GM12878 (cell line): ENCODE measurements around the gene VASH2. TPM values are rescaled to one million over a fixed set of nuclear protein-coding genes. Genes with fewer than 3 reads are reported as not detected.

Source experiments
- ATAC-seq: fragments of 200-7000 bp; cut with Tn5 transposase; 3 replicates; pipeline ENCODE4 v1.9.1; 2020; ENCODE audit warnings: mild to moderate bottlenecking, moderate library complexity
- BruUV-seq: library from RNA; stranded (reverse); fragments of 400-500 nt; replicated peaks from 2 replicates; lab custom pipeline; 2021; lab: Mats Ljungman, UMichigan
- CTCF ChIA-PET: fragments of 300-600 bp; sonication (Branson Sonifier 250); formaldehyde crosslinking; extraction: SDS; loops from one replicate; lab custom pipeline; 2021; ENCODE audit warnings: inconsistent platforms; lab: Yijun Ruan, JAX
- POLR2A ChIA-PET: fragments of 350-600 bp; formaldehyde crosslinking; extraction: SDS; loops from one replicate; lab custom pipeline; 2021; ENCODE audit warnings: inconsistent platforms; lab: Charles Lee
- RAD21 ChIA-PET: fragments of 300-600 bp; sonication (Branson Sonifier 250); formaldehyde crosslinking; loops from one replicate; lab custom pipeline; 2023; ENCODE audit warnings: antibody characterized with exemption; ENCODE audit not compliant: unreplicated experiment; lab: Charles Lee
- SMC1A ChIA-PET: fragments of 300-600 bp; sonication (Branson Sonifier 250); formaldehyde crosslinking; loops from one replicate; lab custom pipeline; 2023; ENCODE audit not compliant: unreplicated experiment, uncharacterized antibody; lab: Charles Lee
- DNase-seq: peaks from one replicate; pipeline ENCODE4 v3.0.0-alpha.2; 2011; ENCODE audit warnings: low read depth, low spot score
- FAIRE-seq: peaks from 3 replicates; lab custom pipeline; 2011; peaks lifted over from hg19 to GRCh38; lab: Jason Lieb, UNC
- H2AFZ ChIP-seq: 2 replicates; pipeline ENCODE4 v1.6.0; 2011; ENCODE audit warnings: low read depth, low read length, control low read depth; ENCODE audit not compliant: control insufficient read depth
- H3K27ac ChIP-seq: 2 replicates; pipeline ENCODE4 v1.5.1; 2011; ENCODE audit warnings: control low read depth; ENCODE audit not compliant: control insufficient read depth, insufficient read depth
- H3K27me3 ChIP-seq, 2 experiments: replicated peaks in 1 of 2; 2 replicates each; pipeline versions ENCODE4 v1.6.0 to v1.6.1; 2011; ENCODE audit warnings: low read length in 1 of 2; ENCODE audit not compliant: control insufficient read depth in 2 of 2, insufficient read depth in 2 of 2
- H3K36me3 ChIP-seq, 2 experiments: 2 replicates each; pipeline ENCODE4 v1.5.1; 2011; ENCODE audit warnings: low read length in 1 of 2; ENCODE audit not compliant: control insufficient read depth in 2 of 2, insufficient read depth in 2 of 2
- H3K4me1 ChIP-seq: 2 replicates; pipeline ENCODE4 v1.6.1; 2011; ENCODE audit warnings: mild to moderate bottlenecking, low read length, moderate library complexity, mixed read lengths; ENCODE audit not compliant: control insufficient read depth, insufficient read depth
- H3K4me2 ChIP-seq: 2 replicates; pipeline ENCODE4 v1.6.0; 2011; ENCODE audit warnings: control low read depth; ENCODE audit not compliant: control insufficient read depth, insufficient read depth
- H3K4me3 ChIP-seq: fragments of 200-600 bp; sonication (generic); 2 replicates; pipeline ENCODE4 v1.5.1; 2016
- H3K79me2 ChIP-seq: 2 replicates; pipeline ENCODE4 v1.6.0; 2011; ENCODE audit warnings: low read length; ENCODE audit not compliant: control insufficient read depth, insufficient read depth
- H3K9ac ChIP-seq: 2 replicates; pipeline ENCODE4 v1.8.0; 2011; ENCODE audit warnings: low read length, control low read depth, mixed read lengths; ENCODE audit not compliant: control insufficient read depth, insufficient read depth
- H3K9me3 ChIP-seq: replicated peaks from 3 replicates; pipeline ENCODE4 v1.5.1; 2011; ENCODE audit warnings: mild to moderate bottlenecking, low read length; ENCODE audit not compliant: control insufficient read depth, insufficient read depth
- H4K20me1 ChIP-seq: 2 replicates; pipeline ENCODE4 v1.6.0; 2011; ENCODE audit not compliant: control insufficient read depth, insufficient read depth
- BCL11A ChIP-seq: IDR thresholded peaks from 2 replicates; pipeline ENCODE4 v1.6.1; 2011; ENCODE audit warnings: low read depth, low read length
- IKZF1 ChIP-seq: fragments of 450-650 bp; conservative IDR thresholded peaks from 2 replicates; pipeline ENCODE4 v1.6.1; 2017; ENCODE audit warnings: antibody characterized with exemption, mild to moderate bottlenecking
- PKNOX1 ChIP-seq: fragments of 450-650 bp; IDR thresholded peaks from 2 replicates; pipeline ENCODE4 v1.6.1; 2016; ENCODE audit warnings: mild to moderate bottlenecking
- POLR2AphosphoS5 ChIP-seq: IDR thresholded peaks from 2 replicates; pipeline ENCODE4 v1.6.1; 2011; ENCODE audit warnings: mild to moderate bottlenecking, low read length, inconsistent platforms
- WGBS: methylation state at CpG from one replicate; pipeline ENCODE4 v1.1.6; 2016; ENCODE audit warnings: low lambda C conversion rate; ENCODE audit not compliant: insufficient replicate concordance, insufficient coverage; ENCODE audit errors: missing lambda C conversion rate; 5-methylcytosine and 5-hydroxymethylcytosine counted together
- in situ Hi-C: fragments of 300-500 bp; cut with MboI; formaldehyde crosslinking; loops from 9 replicates; pipeline ENCODE4 v1.14.3; 2018; ENCODE audit warnings: mixed read lengths
- intact Hi-C: fragments of 100-400 bp; cut with micrococcal nuclease; formaldehyde crosslinking; loops from one replicate; pipeline ENCODE4 v1.14.2; 2022; ENCODE audit not compliant: unreplicated experiment
- polyA plus RNA-seq, 11 experiments: library from polyadenylated mRNA; depleted of rRNA in 4 of 11; unstranded in 6 of 11; stranded (reverse) in 5 of 11; fragments of >200 nt; fragmentation: Nextera tagmentation in 4 of 11; fragmentation: Illumina TruSeq in 1 of 11; extraction: Ambion mirVana in 4 of 11; extraction: Trizol in 1 of 11; gene quantifications; 1 replicate in 1 of 11; 2 replicates in 10 of 11; pipeline versions ENCODE4 v1.2.1 to v1.2.3, GENCODE V29; 2011 to 2016; ENCODE audit warnings: inconsistent platforms in 2 of 11, missing spikeins in 2 of 11, low read depth in 1 of 11
- total RNA-seq, 4 experiments: library from RNA; depleted of rRNA in 3 of 4; stranded (reverse); fragments of >200 nt in 3 of 4; fragmentation: Illumina TruSeq in 1 of 4; extraction: Trizol in 1 of 4; gene quantifications; 2 replicates each; pipeline versions ENCODE4 v1.2.1 to v1.2.3, GENCODE V29; 2013 to 2021

VASH2 gene
- total and polyA plus RNA-seq, 10 of the 15 experiments (the other 5 are each of a cell fraction or from before 2014, with no cell fraction given) = 5.4 to 29.7 (median 21.7) TPM

GRCh38 chr1:212983482-212983881 lies 33.1 kb downstream of the VASH2 start:
- Histone ChIP-seq H3K9ac (no peak overlapping the region), H4K20me1 (no peaks in the 10 kb centered on the region), H3K27me3 (no peaks in the 10 kb centered on the region), H3K27ac (no peak overlapping the region), H2AFZ (no peak overlapping the region), H3K36me3 (peaks cover 0 to 6% of the 10 kb centered on the region in 2 experiments; a peak in 3 of 4 replicates), H3K79me2 (no peaks in the 10 kb centered on the region), H3K9me3 (no peaks in the 10 kb centered on the region), H3K4me3 (no peak overlapping the region), H3K4me1 (peaks cover 46% of the 10 kb centered on the region), H3K4me2 (no peak overlapping the region)
- intact Hi-C loops (no loop called here), in situ Hi-C loops (no loop called here)
- TF ChIP-seq IKZF1 (no peak), PKNOX1 (no peak), POLR2AphosphoS5 (0 out of 2 replicates have a peak, but pooled peaks have one; percentile 15), BCL11A (no peak)
- ATAC-seq = no peak
- no peak for FAIRE-seq
- ChIA-PET POLR2A (interaction anchor here (1.2 kb wide), 1 partner anchor 59 kb away, joined by 3 read pairs; no protein-coding TSS in a partner anchor), RAD21 (no interaction called here), SMC1A (interaction anchor here (1.3 to 4.0 kb wide), 2 partner anchors 11 to 26 kb away, joined by 5 to 32 read pairs; no protein-coding TSS in a partner anchor), CTCF (interaction anchor here (1.5 kb wide), 2 partner anchors 17 to 169 kb away, joined by 3 to 4 read pairs; no protein-coding TSS in a partner anchor)
- DNase-seq = no peak
- BruUV-seq = no TSS peak
- WGBS = 97% methylated on average over 3 of the region's 3 CpGs
